SK-N-SH (cell line): ENCODE data around the gene PPM1L. TPM values are rescaled to one million over a fixed set of nuclear protein-coding genes. Genes with fewer than 3 reads are reported as not detected.

Source experiments
- CTCF ChIA-PET: fragments of 300-600, 350-600 bp; formaldehyde crosslinking; extraction: SDS; loops from one replicate; lab custom pipeline; 2021; lab: Yijun Ruan, JAX
- POLR2A ChIA-PET: fragments of 350-600 bp; sonication (Branson Sonifier 250); formaldehyde crosslinking; extraction: SDS; loops from one replicate; lab custom pipeline; 2020; ENCODE audit warnings: antibody characterized with exemption, inconsistent platforms; lab: Yijun Ruan, JAX
- DNase-seq: peaks from one replicate; pipeline ENCODE4 v3.0.0; 2012
- H2AFZ ChIP-seq: fragments of 200-600 bp; sonication (generic); 2 replicates; pipeline ENCODE4 v1.8.1; 2016; ENCODE audit warnings: antibody characterized with exemption, mild to moderate bottlenecking, low read depth
- H3F3A ChIP-seq: fragments of 200-600 bp; sonication (generic); replicated peaks from 2 replicates; pipeline ENCODE3; 2016; ENCODE audit warnings: antibody characterized with exemption, mild to moderate bottlenecking; ENCODE audit not compliant: insufficient read depth
- H3K27ac ChIP-seq, 2 experiments: fragments of 200-500 bp in 1 of 2; fragments of 200-600 bp in 1 of 2; sonication (Bioruptor generic) in 1 of 2; sonication (generic), shearing (Covaris generic) in 1 of 2; 2 replicates each; pipeline versions ENCODE4 v1.5.1 to v1.6.1; 2014 to 2016; ENCODE audit warnings: low read depth in 2 of 2, inconsistent platforms in 1 of 2, low read length in 1 of 2, mild to moderate bottlenecking in 1 of 2, mixed read lengths in 1 of 2
- H3K27me3 ChIP-seq: fragments of 200-600 bp; sonication (generic), shearing (Covaris generic); 2 replicates; pipeline ENCODE4 v1.6.1; 2016; ENCODE audit warnings: mixed run types; ENCODE audit not compliant: insufficient read depth
- H3K36me3 ChIP-seq, 2 experiments: fragments of 200-500 bp in 1 of 2; fragments of 200-600 bp in 1 of 2; sonication (Bioruptor generic) in 1 of 2; sonication (generic) in 1 of 2; replicated peaks in 1 of 2; 2 replicates each; pipeline versions ENCODE3 to v1.5.1; 2014 to 2016; ENCODE audit warnings: low read length in 1 of 2, mild to moderate bottlenecking in 1 of 2; ENCODE audit not compliant: insufficient read depth in 2 of 2, control insufficient read depth in 1 of 2
- H3K4me1 ChIP-seq, 2 experiments: fragments of 200-500 bp in 1 of 2; fragments of 200-600 bp in 1 of 2; sonication (Bioruptor generic) in 1 of 2; sonication (generic), shearing (Covaris generic) in 1 of 2; 2 replicates each; pipeline versions ENCODE4 v1.5.1 to v1.6.1; 2014 to 2016; ENCODE audit warnings: low read depth in 1 of 2, low read length in 1 of 2, mixed run types in 1 of 2; ENCODE audit not compliant: insufficient read depth in 2 of 2, control insufficient read depth in 1 of 2
- H3K4me2 ChIP-seq: fragments of 200-600 bp; sonication (generic), shearing (Covaris generic); 2 replicates; pipeline ENCODE4 v1.6.1; 2017; ENCODE audit warnings: mixed run types
- H3K4me3 ChIP-seq, 2 experiments: fragments of 200-500 bp in 1 of 2; fragments of 200-600 bp in 1 of 2; sonication (Bioruptor generic) in 1 of 2; sonication (generic), shearing (Covaris generic) in 1 of 2; 2 replicates each; pipeline versions ENCODE4 v1.5.1 to v1.8.1; 2014 to 2016; ENCODE audit warnings: low read depth in 2 of 2, inconsistent platforms in 1 of 2, low read length in 1 of 2, mild to moderate bottlenecking in 1 of 2, mixed read lengths in 1 of 2, moderate library complexity in 1 of 2
- H3K79me2 ChIP-seq: fragments of 200-600 bp; sonication (generic); 2 replicates; pipeline ENCODE4 v1.8.1; 2017; ENCODE audit warnings: mild to moderate bottlenecking; ENCODE audit not compliant: insufficient read depth
- H3K9ac ChIP-seq: fragments of 200-600 bp; sonication (generic); 2 replicates; pipeline ENCODE4 v1.6.1; 2017; ENCODE audit warnings: mixed run types
- H3K9me2 ChIP-seq: fragments of 200-600 bp; sonication (generic); 2 replicates; pipeline ENCODE4 v1.6.1; 2017; ENCODE audit warnings: mixed run types
- H3K9me3 ChIP-seq: fragments of 200-600 bp; sonication (generic); 2 replicates; pipeline ENCODE4 v1.6.1; 2017; ENCODE audit warnings: mixed run types, mild to moderate bottlenecking, moderate library complexity
- H4K20me1 ChIP-seq: fragments of 200-600 bp; sonication (generic); 2 replicates; pipeline ENCODE4 v1.6.1; 2017; ENCODE audit warnings: mild to moderate bottlenecking, mixed run types; ENCODE audit not compliant: insufficient read depth
- CHD2 ChIP-seq: fragments of 150-350 bp; IDR thresholded peaks from 2 replicates; pipeline ENCODE4 v1.6.1; 2018; ENCODE audit warnings: low read length; ENCODE audit not compliant: partially characterized antibody
- CTCF ChIP-seq: fragments of 200-600 bp; sonication (generic); IDR thresholded peaks from 2 replicates; pipeline ENCODE4 v1.6.1; 2017; ENCODE audit warnings: antibody characterized with exemption, mild to moderate bottlenecking, moderate library complexity
- ELF1 ChIP-seq: IDR thresholded peaks from 2 replicates; pipeline ENCODE4 v1.4.0; 2012
- EP300 ChIP-seq, 2 experiments: IDR thresholded peaks; 2 replicates each; pipeline versions ENCODE4 v1.4.0 to v1.6.1; 2012; ENCODE audit warnings: borderline replicate concordance in 1 of 2, low read depth in 1 of 2, low read length in 1 of 2
- FOSL2 ChIP-seq: IDR thresholded peaks from 2 replicates; pipeline ENCODE4 v1.4.0; 2012; ENCODE audit warnings: low read depth, mild to moderate bottlenecking, moderate library complexity, borderline replicate concordance
- FOXJ3 ChIP-seq: sonication (generic); formaldehyde crosslinking; IDR thresholded peaks from 2 replicates; pipeline ENCODE4 v1.5.1; 2020; ENCODE audit warnings: mild to moderate bottlenecking, missing genetic modification reagents
- FOXM1 ChIP-seq: IDR thresholded peaks from 2 replicates; pipeline ENCODE4 v1.4.0; 2012; ENCODE audit warnings: low read depth, mild to moderate bottlenecking
- IRF3 ChIP-seq: fragments of 150-350 bp; IDR thresholded peaks from 2 replicates; pipeline ENCODE4 v1.6.1; 2016; ENCODE audit warnings: mild to moderate bottlenecking, low read depth, low read length
- NRF1 ChIP-seq: IDR thresholded peaks from 2 replicates; pipeline ENCODE4 v1.6.1; 2012; ENCODE audit warnings: low read depth, mild to moderate bottlenecking, low read length
- RAD21 ChIP-seq: IDR thresholded peaks from 2 replicates; pipeline ENCODE4 v1.6.1; 2012; ENCODE audit warnings: mild to moderate bottlenecking, low read length
- RFX5 ChIP-seq: IDR thresholded peaks from 2 replicates; pipeline ENCODE4 v1.6.1; 2012; ENCODE audit warnings: mild to moderate bottlenecking, improper control_type of control experiment, low read length
- SIN3A ChIP-seq: IDR thresholded peaks from 2 replicates; pipeline ENCODE4 v1.6.1; 2012; ENCODE audit warnings: low read depth, mild to moderate bottlenecking, low read length, moderate library complexity, borderline replicate concordance
- SMC3 ChIP-seq: IDR thresholded peaks from 2 replicates; pipeline ENCODE4 v1.6.1; 2012; ENCODE audit warnings: low read depth, low read length, improper control_type of control experiment
- TAF1 ChIP-seq: IDR thresholded peaks from 2 replicates; pipeline ENCODE4 v1.6.1; 2012; ENCODE audit warnings: low read depth, mild to moderate bottlenecking, low read length, moderate library complexity, borderline replicate concordance
- TCF12 ChIP-seq: IDR thresholded peaks from 2 replicates; pipeline ENCODE4 v1.4.0; 2012
- ZBTB33 ChIP-seq: IDR thresholded peaks from 2 replicates; pipeline ENCODE4 v1.4.0; 2012; ENCODE audit warnings: low read depth, borderline replicate concordance
- WGBS: methylation state at CpG from one replicate; pipeline ENCODE4 v1.1.6; 2017; ENCODE audit warnings: low lambda C conversion rate; 5-methylcytosine and 5-hydroxymethylcytosine counted together
- polyA plus RNA-seq, 3 experiments: library from polyadenylated mRNA; depleted of rRNA; stranded (reverse); fragments of >200 nt; gene quantifications; 2 replicates each; pipeline ENCODE4 v1.2.3, GENCODE V29; 2012

PPM1L gene
- polyA plus RNA-seq, 1 of the 3 experiments (the other 2 are of a cell fraction), result 0.16 TPM

- POLR2A ChIA-PET, result no interaction called here
These were observed 160.4 kb downstream of the PPM1L start for GRCh38 chr3:160916472-160916871.

GRCh38 chr3:160919942-160920341 is 163.9 kb downstream of the PPM1L start:
- Histone ChIP-seq H3K27me3 (no peaks in the 10 kb centered on the region), H3K36me3 (no peaks in the 10 kb centered on the region), H3K79me2 (no peaks in the 10 kb centered on the region), H3F3A (no peaks in the 10 kb centered on the region), H3K9ac (no peak overlapping the region), H3K9me2 (no peaks in the 10 kb centered on the region), H3K4me3 (no peak overlapping the region), H3K4me2 (no peak overlapping the region), H3K9me3 (no peaks in the 10 kb centered on the region), H3K4me1 (no peaks in the 10 kb centered on the region), H3K27ac (no peak overlapping the region), H4K20me1 (no peaks in the 10 kb centered on the region), H2AFZ (no peak overlapping the region)
- DNase-seq, result no peak
- ChIA-PET POLR2A (no interaction called here), CTCF (interaction anchor here (0.9 to 3.1 kb wide), 14 partner anchors 11 to 502 kb away, joined by 3 to 46 read pairs (median 4); no protein-coding TSS in a partner anchor)
- TF ChIP-seq IRF3 (no peak), SIN3A (no peak)
- 22% methylated on average over 2 of the region's 2 CpGs for WGBS

More at GRCh38 chr3:160916472-160916871, 160.4 kb downstream of the PPM1L start:
- 52% methylated on average over 3 of the region's 3 CpGs for WGBS
- TF ChIP-seq FOXM1 (no peak), EP300 (IDR thresholded peaks at IDR 0.05; ENCODE audit: borderline replicate concordance in 1 of 2, low read depth in 1 of 2, low read length in 1 of 2) (no peak), FOXJ3 (CRISPR knock-in tag) (no peak)
- Histone ChIP-seq H3K4me3 (no peak overlapping the region), H3F3A (no peaks in the 10 kb centered on the region), H3K79me2 (no peaks in the 10 kb centered on the region), H2AFZ (no peak overlapping the region), H3K27ac (no peak overlapping the region), H3K9ac (no peak overlapping the region), H3K9me3 (no peaks in the 10 kb centered on the region), H3K4me2 (no peak overlapping the region), H3K27me3 (no peaks in the 10 kb centered on the region), H4K20me1 (no peaks in the 10 kb centered on the region), H3K9me2 (no peaks in the 10 kb centered on the region), H3K36me3 (no peaks in the 10 kb centered on the region), H3K4me1 (no peaks in the 10 kb centered on the region)
- no peak for DNase-seq
- CTCF ChIA-PET, result interaction anchor here (0.9 to 1.9 kb wide), 5 partner anchors 12 to 198 kb away, joined by 4 to 8 read pairs (median 6); no protein-coding TSS in a partner anchor

GRCh38 chr3:160921020-160921635 is 165.1 kb downstream of the PPM1L start:
- Histone ChIP-seq H3K4me1 (no peaks in the 10 kb centered on the region; a peak in 1 of 4 replicates), H3K27me3 (no peaks in the 10 kb centered on the region), H2AFZ (no peak overlapping the region), H3K4me2 (no peak overlapping the region), H4K20me1 (no peaks in the 10 kb centered on the region), H3K27ac (no peak overlapping the region), H3K9me2 (no peaks in the 10 kb centered on the region), H3K4me3 (peak overlapping the region in 1 of 2 experiments; percentile 31; a peak in 1 of 4 replicates), H3K9me3 (no peaks in the 10 kb centered on the region), H3K36me3 (no peaks in the 10 kb centered on the region), H3K9ac (no peak overlapping the region), H3F3A (no peaks in the 10 kb centered on the region), H3K79me2 (no peaks in the 10 kb centered on the region)
- peak; percentile 58 for DNase-seq
- ChIA-PET CTCF (interaction anchor here (0.6 to 3.1 kb wide), 25 partner anchors 9 to 639 kb away, joined by 3 to 46 read pairs (median 4); partner anchors contain the start of gene PPM1L), POLR2A (no interaction called here)
- no peak for TF ChIP-seq FOSL2
- 0 out of 2 replicates have a peak, but pooled peaks have one; percentile 8 for TF ChIP-seq RFX5
- peak; percentile 88 for TF ChIP-seq CTCF
- TF ChIP-seq ELF1, result no peak
- TF ChIP-seq ZBTB33, result no peak
- no peak for TF ChIP-seq TAF1
- TF ChIP-seq TCF12, result no peak
- 0 out of 2 replicates have a peak, but pooled peaks have one; percentile 6 for TF ChIP-seq NRF1
- peak; percentile 90 for TF ChIP-seq SMC3
- TF ChIP-seq RAD21, result peak; percentile 89
- no peak for TF ChIP-seq SIN3A
- peak; percentile 11 for TF ChIP-seq CHD2
- 16% methylated on average over 4 of the region's 4 CpGs for WGBS
